Brain microvascular endothelial cell (primary cell): ENCODE measurements around the gene CDK10.
"Not testable (repeated sequence)": the region's sequence is repeated elsewhere in the genome, so short reads cannot be mapped to it uniquely, and the experiment has no call there.

Experiments used
- DNase-seq: peaks from one replicate; pipeline ENCODE4 v3.0.0-alpha.2; 2020
- H3K27ac ChIP-seq: fragments of 250-450 bp; sonication (Bioruptor Pico); 2 replicates; pipeline ENCODE4 v1.5.1; 2020; ENCODE audit warnings: mild to moderate bottlenecking, moderate library complexity
- H3K27me3 ChIP-seq: fragments of 250-450 bp; sonication (Bioruptor Pico); replicated peaks from 2 replicates; pipeline ENCODE4 v1.5.1; 2020; ENCODE audit warnings: mild to moderate bottlenecking
- H3K36me3 ChIP-seq: fragments of 250-450 bp; sonication (Bioruptor Pico); replicated peaks from 2 replicates; pipeline ENCODE4 v1.5.1; 2020; ENCODE audit warnings: mild to moderate bottlenecking
- H3K4me3 ChIP-seq: 2 replicates; pipeline ENCODE4 v1.5.1; 2011; ENCODE audit warnings: low read depth, mild to moderate bottlenecking, control low read depth, low read length, moderate library complexity
- in situ Hi-C: cut with HindIII; loops from 2 replicates; pipeline ENCODE4 v1.10.0; 2017; ENCODE audit warnings: low sequenced_read_pairs, low pct_ligation_motif_present
- TF ChIP-seq, protein P1 (sequence below): IDR thresholded peaks from 2 replicates; pipeline ENCODE4 v1.5.1; 2011; ENCODE audit warnings: low read depth, mild to moderate bottlenecking, moderate library complexity, low read length, control low read depth, inconsistent platforms; ENCODE audit errors: missing control alignments

CDK10 gene

DNA sequence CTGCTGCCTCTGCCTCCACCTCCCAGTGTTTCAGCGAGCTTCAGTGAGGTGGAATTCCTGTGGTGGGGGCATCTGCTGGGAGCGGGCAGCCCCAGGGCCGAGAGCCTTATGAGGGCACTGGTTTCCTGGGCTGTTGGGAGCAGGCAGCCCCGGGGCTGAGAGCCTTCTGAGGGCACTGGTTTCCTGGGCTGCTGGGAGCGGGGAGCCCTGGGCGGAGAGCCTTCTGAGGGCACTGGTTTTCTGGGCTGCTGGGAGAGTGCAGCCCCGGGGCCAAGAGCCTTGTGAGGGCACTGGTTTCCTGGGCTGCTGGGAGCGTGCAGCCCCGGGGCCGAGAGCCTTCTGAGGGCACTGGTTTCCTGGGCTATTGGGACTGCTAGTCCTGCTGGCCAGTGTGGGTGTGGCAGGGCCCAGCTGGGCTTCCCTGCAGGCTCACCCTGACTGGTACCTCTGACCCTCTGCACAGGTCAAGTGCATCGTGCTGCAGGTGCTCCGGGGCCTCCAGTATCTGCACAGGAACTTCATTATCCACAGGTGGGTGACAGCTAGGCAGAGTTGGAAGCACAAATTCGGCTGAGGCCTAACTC lies 5.6 kb downstream of the CDK10 start:
- TF ChIP-seq, protein P1, sequence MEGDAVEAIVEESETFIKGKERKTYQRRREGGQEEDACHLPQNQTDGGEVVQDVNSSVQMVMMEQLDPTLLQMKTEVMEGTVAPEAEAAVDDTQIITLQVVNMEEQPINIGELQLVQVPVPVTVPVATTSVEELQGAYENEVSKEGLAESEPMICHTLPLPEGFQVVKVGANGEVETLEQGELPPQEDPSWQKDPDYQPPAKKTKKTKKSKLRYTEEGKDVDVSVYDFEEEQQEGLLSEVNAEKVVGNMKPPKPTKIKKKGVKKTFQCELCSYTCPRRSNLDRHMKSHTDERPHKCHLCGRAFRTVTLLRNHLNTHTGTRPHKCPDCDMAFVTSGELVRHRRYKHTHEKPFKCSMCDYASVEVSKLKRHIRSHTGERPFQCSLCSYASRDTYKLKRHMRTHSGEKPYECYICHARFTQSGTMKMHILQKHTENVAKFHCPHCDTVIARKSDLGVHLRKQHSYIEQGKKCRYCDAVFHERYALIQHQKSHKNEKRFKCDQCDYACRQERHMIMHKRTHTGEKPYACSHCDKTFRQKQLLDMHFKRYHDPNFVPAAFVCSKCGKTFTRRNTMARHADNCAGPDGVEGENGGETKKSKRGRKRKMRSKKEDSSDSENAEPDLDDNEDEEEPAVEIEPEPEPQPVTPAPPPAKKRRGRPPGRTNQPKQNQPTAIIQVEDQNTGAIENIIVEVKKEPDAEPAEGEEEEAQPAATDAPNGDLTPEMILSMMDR: no peak
- no peaks in the 10 kb centered on the region for H3K27me3 ChIP-seq
- H3K36me3 ChIP-seq: peaks cover 54% of the 10 kb centered on the region
- in situ Hi-C loops: no loop called here
- no peak overlapping the region for H3K4me3 ChIP-seq
- DNase-seq: no peak
- no peak overlapping the region for H3K27ac ChIP-seq

DNA sequence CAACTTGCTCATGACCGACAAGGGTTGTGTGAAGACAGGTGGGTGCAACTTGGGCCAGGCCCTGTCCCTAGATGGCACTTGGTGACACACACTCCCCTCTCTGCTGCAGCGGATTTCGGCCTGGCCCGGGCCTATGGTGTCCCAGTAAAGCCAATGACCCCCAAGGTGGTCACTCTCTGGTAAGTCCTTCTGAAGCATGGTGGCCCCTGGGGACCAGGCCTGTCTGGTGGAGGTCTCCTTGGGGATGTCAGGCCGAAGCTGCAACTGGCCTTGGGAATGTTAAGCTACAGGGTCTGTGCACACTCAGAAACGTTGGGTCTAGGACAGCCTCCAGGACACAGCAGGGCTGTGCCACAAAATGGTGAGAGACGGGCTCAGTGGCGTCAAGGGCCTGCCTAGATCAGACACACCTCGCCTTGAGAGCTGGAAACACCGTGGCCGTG lies 6.8 kb downstream of the CDK10 start:
- in situ Hi-C loops: no loop called here
- Histone ChIP-seq H3K36me3 (peaks cover 56% of the 10 kb centered on the region), H3K27ac (no peak overlapping the region), H3K27me3 (no peaks in the 10 kb centered on the region), H3K4me3 (no peak overlapping the region)
- no peak for DNase-seq
- TF ChIP-seq, protein P1: no peak

DNA sequence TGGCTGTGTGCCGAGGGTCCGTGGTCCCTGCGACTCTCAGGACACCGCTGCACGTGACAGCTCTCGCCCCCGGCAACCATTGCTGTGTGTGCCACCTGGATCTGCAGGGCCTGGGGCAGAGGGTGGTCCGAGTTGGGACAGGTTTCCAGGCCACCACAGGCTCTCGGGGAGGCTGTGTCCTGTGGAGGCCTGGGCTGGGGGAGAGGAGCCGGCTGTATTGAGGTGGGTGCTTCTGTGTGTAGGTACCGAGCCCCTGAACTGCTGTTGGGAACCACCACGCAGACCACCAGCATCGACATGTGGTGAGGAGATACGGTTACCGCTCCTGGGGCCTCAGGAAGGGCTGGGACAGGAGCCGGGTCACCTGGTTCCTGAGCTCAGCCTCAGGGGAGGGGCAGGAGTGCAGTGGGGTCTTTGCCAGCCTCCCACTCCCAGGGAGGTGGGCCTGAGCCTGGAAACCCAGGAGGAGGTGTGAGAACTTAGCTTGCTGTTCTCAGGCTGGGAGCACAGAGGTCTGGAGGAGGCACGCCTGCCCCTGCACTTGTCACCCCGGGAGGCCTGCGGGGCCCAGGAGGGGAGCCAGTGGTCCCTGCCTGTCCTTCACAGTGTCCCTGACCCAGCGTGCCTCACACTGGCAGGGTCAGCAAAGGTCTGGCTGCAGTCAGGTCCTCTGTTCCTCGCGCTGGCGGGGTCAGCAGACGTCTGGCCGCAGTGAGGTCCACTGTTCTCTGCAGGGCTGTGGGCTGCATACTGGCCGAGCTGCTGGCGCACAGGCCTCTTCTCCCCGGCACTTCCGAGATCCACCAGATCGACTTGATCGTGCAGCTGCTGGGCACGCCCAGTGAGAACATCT lies 7.7 kb downstream of the CDK10 start:
- no peak for DNase-seq
- in situ Hi-C loops: no loop called here
- peaks cover 54% of the 10 kb centered on the region for H3K36me3 ChIP-seq

DNA sequence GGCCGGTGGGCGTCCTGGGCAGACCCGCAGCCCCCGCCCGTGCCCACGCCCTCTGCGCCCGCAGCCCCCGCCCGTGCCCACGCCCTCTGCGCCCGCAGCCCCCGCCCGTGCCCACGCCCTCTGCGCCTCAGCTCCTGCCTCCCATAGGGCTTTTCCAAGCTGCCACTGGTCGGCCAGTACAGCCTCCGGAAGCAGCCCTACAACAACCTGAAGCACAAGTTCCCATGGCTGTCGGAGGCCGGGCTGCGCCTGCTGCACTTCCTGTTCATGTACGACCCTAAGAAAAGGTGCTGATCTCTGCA lies 8.2 kb downstream of the CDK10 start:
- H3K4me3 ChIP-seq, DNase-seq, H3K27ac ChIP-seq, in situ Hi-C loops, H3K27me3 ChIP-seq: not testable (repeated sequence)
- peaks cover 49% of the 10 kb centered on the region for H3K36me3 ChIP-seq

More for the DNA sequence above, 7.7 kb downstream of the CDK10 start:
- H3K27ac ChIP-seq: no peak overlapping the region
- TF ChIP-seq, protein P1: no peak
- no peak overlapping the region for H3K4me3 ChIP-seq
- no peaks in the 10 kb centered on the region for H3K27me3 ChIP-seq

DNA sequence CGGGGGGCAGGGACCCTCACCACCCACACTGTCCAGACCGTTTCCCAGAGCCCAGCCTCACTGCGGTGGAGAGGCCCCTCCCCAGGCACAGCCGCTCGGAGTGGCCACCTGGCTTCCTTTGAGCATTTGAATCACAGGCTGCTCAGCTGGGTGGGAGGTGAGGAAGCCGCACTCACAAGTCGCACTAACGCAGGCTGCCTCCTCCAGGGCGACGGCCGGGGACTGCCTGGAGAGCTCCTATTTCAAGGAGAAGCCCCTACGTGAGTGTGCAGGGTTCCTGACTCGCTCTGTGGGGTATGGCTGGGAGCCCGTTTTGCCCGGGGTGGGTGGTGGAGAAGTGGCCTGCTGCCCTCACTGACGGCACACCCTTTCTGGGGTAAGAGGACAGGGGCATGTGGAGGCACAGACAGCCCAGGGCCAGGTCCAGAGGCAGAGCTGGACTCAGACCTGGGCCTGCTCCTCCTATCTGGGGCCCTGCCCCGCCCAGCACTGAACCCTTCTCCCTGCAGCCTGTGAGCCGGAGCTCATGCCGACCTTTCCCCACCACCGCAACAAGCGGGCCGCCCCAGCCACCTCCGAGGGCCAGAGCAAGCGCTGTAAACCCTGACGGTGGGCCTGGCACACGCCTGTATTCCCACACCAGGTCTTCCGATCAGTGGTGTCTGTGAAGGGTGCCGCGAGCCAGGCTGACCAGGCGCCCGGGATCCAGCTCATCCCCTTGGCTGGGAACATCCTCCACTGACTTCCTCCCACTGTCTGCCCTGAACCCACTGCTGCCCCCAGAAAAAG lies 8.8 kb downstream of the CDK10 start:
- Histone ChIP-seq H3K36me3 (peaks cover 48% of the 10 kb centered on the region), H3K27me3 (no peaks in the 10 kb centered on the region), H3K27ac (no peak overlapping the region), H3K4me3 (no peak overlapping the region)
- no peak for DNase-seq
- TF ChIP-seq, protein P1: no peak
- in situ Hi-C loops: no loop called here
